WTC11 (cell line): Measurements from ENCODE around the gene SLC38A10. TPM values are rescaled to one million over a fixed set of nuclear protein-coding genes. Genes with fewer than 3 reads are reported as not detected.

ENCODE experiments used
- ATAC-seq: fragments of 200-7000 bp; cut with Tn5 transposase; 2 replicates; pipeline ENCODE4 v1.10.0; 2021; ENCODE audit warnings: mild to moderate bottlenecking, moderate library complexity
- CTCF ChIA-PET: fragments of 300-600 bp; sonication (Branson Sonifier 250); formaldehyde crosslinking; loops from one replicate; lab custom pipeline; 2021; ENCODE audit warnings: antibody characterized with exemption; lab: Charles Lee
- POLR2A ChIA-PET: fragments of 350-600 bp; sonication (Branson Sonifier 250); formaldehyde crosslinking; loops from one replicate; lab custom pipeline; 2021; ENCODE audit warnings: antibody characterized with exemption; lab: Charles Lee
- DNase-seq: peaks from one replicate; pipeline ENCODE4 v3.0.0; 2021; ENCODE audit warnings: low spot score
- H3K27ac Mint-ChIP-seq: 2 replicates; pipeline ENCODE4 v1.8.0; 2021; ENCODE audit warnings: mixed read lengths
- H3K27me3 Mint-ChIP-seq: 2 replicates; pipeline ENCODE4 v1.8.0; 2021; ENCODE audit warnings: low read depth, mild to moderate bottlenecking, moderate library complexity, mixed read lengths
- H3K36me3 Mint-ChIP-seq: 2 replicates; pipeline ENCODE4 v1.8.0; 2021; ENCODE audit warnings: mixed read lengths
- H3K4me1 Mint-ChIP-seq: 2 replicates; pipeline ENCODE4 v1.8.0; 2022; ENCODE audit warnings: mixed read lengths
- H3K4me3 Mint-ChIP-seq: 2 replicates; pipeline ENCODE4 v1.8.0; 2021; ENCODE audit warnings: mild to moderate bottlenecking, moderate library complexity, mixed read lengths
- H3K9me3 Mint-ChIP-seq: 2 replicates; pipeline ENCODE4 v1.8.0; 2021; ENCODE audit warnings: mixed read lengths
- CBFB ChIP-seq: sonication (generic); formaldehyde crosslinking; IDR thresholded peaks from 2 replicates; pipeline ENCODE4 v1.8.1; 2022; ENCODE audit warnings: mild to moderate bottlenecking, low read depth, missing genetic modification reagents
- ESRRA ChIP-seq: sonication (generic); formaldehyde crosslinking; IDR thresholded peaks from 2 replicates; pipeline ENCODE4 v1.8.1; 2022; ENCODE audit warnings: mild to moderate bottlenecking, missing genetic modification reagents, borderline replicate concordance
- FOXP1 ChIP-seq: sonication (generic); formaldehyde crosslinking; IDR thresholded peaks from 2 replicates; pipeline ENCODE4 v1.8.0; 2022; ENCODE audit warnings: missing genetic modification reagents, mild to moderate bottlenecking, moderate library complexity, borderline replicate concordance
- GRHL2 ChIP-seq: fragments of 250-450 bp; sonication (Bioruptor Pico); IDR thresholded peaks from 2 replicates; pipeline ENCODE4 v1.8.0; 2022; ENCODE audit warnings: mild to moderate bottlenecking, moderate library complexity; ENCODE audit not compliant: insufficient replicate concordance, severe bottlenecking
- MXD4 ChIP-seq: fragments of 250-450 bp; sonication (Bioruptor Pico); IDR thresholded peaks from 2 replicates; pipeline ENCODE4 v1.8.0; 2021; ENCODE audit warnings: mild to moderate bottlenecking, moderate library complexity, borderline replicate concordance
- RORB ChIP-seq: fragments of 250-450 bp; sonication (Bioruptor Pico); IDR thresholded peaks from 2 replicates; pipeline ENCODE4 v1.9.0; 2021; ENCODE audit warnings: mild to moderate bottlenecking
- TEAD1 ChIP-seq: sonication (generic); formaldehyde crosslinking; IDR thresholded peaks from 2 replicates; pipeline ENCODE4 v1.8.0; 2022; ENCODE audit warnings: mild to moderate bottlenecking, missing genetic modification reagents
- TEAD4 ChIP-seq: sonication (generic); formaldehyde crosslinking; IDR thresholded peaks from 2 replicates; pipeline ENCODE4 v1.8.0; 2022; ENCODE audit warnings: mild to moderate bottlenecking, missing genetic modification reagents
- ZNF121 ChIP-seq: sonication (generic); formaldehyde crosslinking; IDR thresholded peaks from 2 replicates; pipeline ENCODE4 v1.8.0; 2023; ENCODE audit warnings: missing genetic modification reagents
- ZNF416 ChIP-seq: fragments of 250-450 bp; sonication (Bioruptor Pico); IDR thresholded peaks from 2 replicates; pipeline ENCODE4 v1.9.0; 2021; ENCODE audit warnings: mild to moderate bottlenecking, inconsistent platforms
- ZNF423 ChIP-seq: fragments of 250-450 bp; sonication (Bioruptor Pico); IDR thresholded peaks from 2 replicates; pipeline ENCODE4 v2.1.2; 2022; ENCODE audit warnings: mild to moderate bottlenecking, moderate library complexity
- ZNF425 ChIP-seq: fragments of 250-450 bp; sonication (Bioruptor Pico); conservative IDR thresholded peaks from 2 replicates; pipeline ENCODE4 v1.9.0; 2021; ENCODE audit warnings: mild to moderate bottlenecking
- total RNA-seq: library from RNA; stranded (reverse); gene quantifications from 3 replicates; pipeline ENCODE4 v1.2.3, GENCODE V29; 2021
- TF ChIP-seq, protein P1 (sequence below): sonication (generic); formaldehyde crosslinking; conservative IDR thresholded peaks from 2 replicates; pipeline ENCODE4 v1.8.1; 2022; ENCODE audit warnings: mild to moderate bottlenecking, missing genetic modification reagents
- TF ChIP-seq, protein P2 (sequence below): fragments of 250-450 bp; sonication (Bioruptor Pico); IDR thresholded peaks from 2 replicates; pipeline ENCODE4 v1.9.0; 2021; ENCODE audit warnings: moderate library complexity, mild to moderate bottlenecking, inconsistent platforms, borderline replicate concordance
- TF ChIP-seq, protein P3 (sequence below): sonication (generic); formaldehyde crosslinking; IDR thresholded peaks from 2 replicates; pipeline ENCODE4 v1.8.1; 2022; ENCODE audit warnings: mild to moderate bottlenecking, moderate library complexity, missing genetic modification reagents
- TF ChIP-seq, protein P4 (sequence below): sonication (generic); formaldehyde crosslinking; IDR thresholded peaks from 2 replicates; pipeline ENCODE4 v1.8.1; 2022; ENCODE audit warnings: low read depth, mild to moderate bottlenecking, moderate library complexity, missing genetic modification reagents, borderline replicate concordance

The SLC38A10 gene
- total RNA-seq, 1 experiment from 2014 or later = 47.0 TPM

- peak overlapping the region; percentile 54 for H3K4me3 Mint-ChIP-seq
- ChIA-PET POLR2A (interaction anchor here (0.5 to 3.4 kb wide), 4 partner anchors 54 to 69 kb away, joined by 3 to 12 read pairs (median 5); partner anchors contain the start of gene BAHCC1), CTCF (interaction anchor here (0.8 to 3.3 kb wide), 7 partner anchors 12 to 100 kb away, joined by 3 to 19 read pairs (median 3); partner anchors contain the start of gene BAHCC1)
- H3K27ac Mint-ChIP-seq = no peak overlapping the region
- H3K9me3 Mint-ChIP-seq = no peaks in the 10 kb centered on the region
- H3K4me1 Mint-ChIP-seq = peaks cover 34% of the 10 kb centered on the region
- peaks cover 64% of the 10 kb centered on the region for H3K27me3 Mint-ChIP-seq
- H3K36me3 Mint-ChIP-seq = no peaks in the 10 kb centered on the region
- 0 out of 2 replicates have a peak, but pooled peaks have one; percentile 48 for TF ChIP-seq FOXP1 (CRISPR knock-in tag)
- TF ChIP-seq, protein P1, sequence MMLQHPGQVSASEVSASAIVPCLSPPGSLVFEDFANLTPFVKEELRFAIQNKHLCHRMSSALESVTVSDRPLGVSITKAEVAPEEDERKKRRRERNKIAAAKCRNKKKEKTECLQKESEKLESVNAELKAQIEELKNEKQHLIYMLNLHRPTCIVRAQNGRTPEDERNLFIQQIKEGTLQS (CRISPR knock-in tag) = no peak
- TF ChIP-seq GRHL2 (CRISPR knock-in tag) = no peak
- TF ChIP-seq, protein P2, sequence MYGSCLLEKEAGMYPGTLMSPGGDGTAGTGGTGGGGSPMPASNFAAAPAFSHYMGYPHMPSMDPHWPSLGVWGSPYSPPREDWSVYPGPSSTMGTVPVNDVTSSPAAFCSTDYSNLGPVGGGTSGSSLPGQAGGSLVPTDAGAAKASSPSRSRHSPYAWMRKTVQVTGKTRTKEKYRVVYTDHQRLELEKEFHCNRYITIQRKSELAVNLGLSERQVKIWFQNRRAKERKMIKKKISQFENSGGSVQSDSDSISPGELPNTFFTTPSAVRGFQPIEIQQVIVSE = no peak
- ATAC-seq = no peak
- DNase-seq = no peak
Observed at GRCh38 chr17:81340607-81341515, 45.8 kb upstream of the SLC38A10 start.

DNA sequence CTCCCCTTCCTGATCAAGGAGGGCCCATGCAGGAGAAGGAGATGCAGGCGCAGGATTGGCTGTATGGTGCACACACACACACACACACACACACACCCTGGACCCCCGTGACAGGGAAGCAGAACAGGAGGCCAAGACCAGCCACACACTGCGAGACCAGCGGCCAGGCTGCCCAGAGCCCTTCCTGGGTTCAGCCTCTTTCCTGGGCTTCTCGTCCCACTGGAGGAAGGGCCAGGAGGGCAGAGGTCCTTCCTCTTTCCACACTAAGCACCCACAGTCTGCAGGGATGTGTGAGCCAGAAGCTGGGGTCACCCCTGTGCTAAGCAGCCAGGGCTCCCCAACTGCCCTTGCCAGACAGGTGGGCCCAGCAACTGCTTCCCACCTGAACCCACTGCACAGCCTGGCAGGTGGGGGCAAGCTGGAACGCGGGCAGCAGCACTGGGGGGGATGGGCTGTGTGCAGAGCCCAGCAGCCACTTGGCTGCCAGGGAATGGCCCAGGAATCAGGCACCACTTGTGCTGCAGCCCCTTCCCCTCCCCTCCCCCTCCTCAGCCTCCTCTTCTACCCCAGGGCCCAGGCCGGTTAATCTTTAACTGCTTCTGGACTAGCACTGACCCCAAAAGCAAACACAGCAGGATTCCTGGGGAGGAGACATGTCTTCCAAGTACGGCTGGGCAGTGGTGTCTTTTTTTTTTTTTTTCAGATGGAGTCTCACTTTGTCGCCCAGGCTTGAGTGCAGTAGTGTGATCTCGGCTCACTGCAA, 44.6 kb upstream of the SLC38A10 start:
- DNase-seq = no peak
- ChIA-PET POLR2A (interaction anchor here (3.4 kb wide), 1 partner anchor 55 kb away, joined by 12 read pairs; the partner anchor contains the start of gene BAHCC1), CTCF (interaction anchor here (1.0 to 3.3 kb wide), 4 partner anchors 29 to 101 kb away, joined by 3 to 19 read pairs (median 3); no protein-coding TSS in a partner anchor)
- no peaks in the 10 kb centered on the region for H3K9me3 Mint-ChIP-seq
- peak overlapping the region; percentile 54; the same call in 1 of the 2 replicates for H3K4me3 Mint-ChIP-seq
- TF ChIP-seq ESRRA (0 out of 2 replicates have a peak, but pooled peaks have one; percentile 34), RORB (CRISPR knock-in tag) (no peak)
- peaks cover 58% of the 10 kb centered on the region for H3K27me3 Mint-ChIP-seq
- peaks cover 37% of the 10 kb centered on the region for H3K4me1 Mint-ChIP-seq
- H3K36me3 Mint-ChIP-seq = no peaks in the 10 kb centered on the region
- ATAC-seq = peak; percentile 10
- H3K27ac Mint-ChIP-seq = no peak overlapping the region; the same call in 1 of the 2 replicates

- no peaks in the 10 kb centered on the region for H3K36me3 Mint-ChIP-seq
- no peak for TF ChIP-seq ZNF425 (CRISPR knock-in tag)
- no peak for TF ChIP-seq TEAD1 (CRISPR knock-in tag)
- TF ChIP-seq ZNF121 = no peak
- TF ChIP-seq MXD4 (CRISPR knock-in tag) = no peak
- no peak for TF ChIP-seq CBFB
- TF ChIP-seq, protein P2 = no peak
- TF ChIP-seq ZNF416 (CRISPR knock-in tag) = no peak
- TF ChIP-seq ZNF423 (CRISPR knock-in tag) = no peak
- TF ChIP-seq, protein P3, sequence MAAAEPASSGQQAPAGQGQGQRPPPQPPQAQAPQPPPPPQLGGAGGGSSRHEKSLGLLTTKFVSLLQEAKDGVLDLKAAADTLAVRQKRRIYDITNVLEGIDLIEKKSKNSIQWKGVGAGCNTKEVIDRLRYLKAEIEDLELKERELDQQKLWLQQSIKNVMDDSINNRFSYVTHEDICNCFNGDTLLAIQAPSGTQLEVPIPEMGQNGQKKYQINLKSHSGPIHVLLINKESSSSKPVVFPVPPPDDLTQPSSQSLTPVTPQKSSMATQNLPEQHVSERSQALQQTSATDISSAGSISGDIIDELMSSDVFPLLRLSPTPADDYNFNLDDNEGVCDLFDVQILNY (CRISPR knock-in tag) = no peak
- TF ChIP-seq, protein P4, sequence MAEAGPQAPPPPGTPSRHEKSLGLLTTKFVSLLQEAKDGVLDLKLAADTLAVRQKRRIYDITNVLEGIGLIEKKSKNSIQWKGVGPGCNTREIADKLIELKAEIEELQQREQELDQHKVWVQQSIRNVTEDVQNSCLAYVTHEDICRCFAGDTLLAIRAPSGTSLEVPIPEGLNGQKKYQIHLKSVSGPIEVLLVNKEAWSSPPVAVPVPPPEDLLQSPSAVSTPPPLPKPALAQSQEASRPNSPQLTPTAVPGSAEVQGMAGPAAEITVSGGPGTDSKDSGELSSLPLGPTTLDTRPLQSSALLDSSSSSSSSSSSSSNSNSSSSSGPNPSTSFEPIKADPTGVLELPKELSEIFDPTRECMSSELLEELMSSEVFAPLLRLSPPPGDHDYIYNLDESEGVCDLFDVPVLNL (CRISPR knock-in tag) = no peak
- no peak for TF ChIP-seq TEAD4 (CRISPR knock-in tag)
- peaks cover 53% of the 10 kb centered on the region for H3K27me3 Mint-ChIP-seq
- H3K4me1 Mint-ChIP-seq = peaks cover 32% of the 10 kb centered on the region
- H3K9me3 Mint-ChIP-seq = no peaks in the 10 kb centered on the region
- H3K4me3 Mint-ChIP-seq = peak overlapping the region; percentile 35
- POLR2A ChIA-PET = interaction anchor here (3.4 kb wide), 1 partner anchor 56 kb away, joined by 12 read pairs; the partner anchor contains the start of gene BAHCC1
- CTCF ChIA-PET = interaction anchor here (0.8 to 3.3 kb wide), 3 partner anchors 47 to 102 kb away, joined by 3 to 19 read pairs (median 3); no protein-coding TSS in a partner anchor
- peak overlapping the region; percentile 20; the same call in 1 of the 2 replicates for H3K27ac Mint-ChIP-seq
- DNase-seq (peak; percentile 47), ATAC-seq (peak; percentile 50)
Observed at GRCh38 chr17:81339191-81339533, 44.1 kb upstream of the SLC38A10 start.
